Keratinocyte (primary cell): ENCODE results near the gene C1orf74. TPM values are rescaled to one million over a fixed set of nuclear protein-coding genes. Genes with fewer than 3 reads are reported as not detected.

Source experiments
- DNase-seq: peaks from one replicate; pipeline ENCODE4 v3.0.0-alpha.2; 2011; ENCODE audit warnings: low read depth, missing footprints, low spot score
- FAIRE-seq: peaks from 2 replicates; lab custom pipeline; 2011; peaks lifted over from hg19 to GRCh38; lab: Jason Lieb, UNC
- H2AFZ ChIP-seq: 2 replicates; pipeline ENCODE4 v1.6.0; 2012; ENCODE audit warnings: low read length, control low read depth, inconsistent platforms; ENCODE audit not compliant: control insufficient read depth
- H3K27ac ChIP-seq: 2 replicates; pipeline ENCODE4 v1.5.1; 2011; ENCODE audit warnings: low read length; ENCODE audit not compliant: control insufficient read depth, insufficient read depth
- H3K27me3 ChIP-seq: 3 replicates; pipeline ENCODE4 v1.6.0; 2011; ENCODE audit warnings: low read length; ENCODE audit not compliant: control insufficient read depth, insufficient read depth; ENCODE audit errors: extremely low read depth
- H3K36me3 ChIP-seq, 2 experiments: 2 replicates in 1 of 2; 3 replicates in 1 of 2; pipeline ENCODE4 v1.5.1; 2011; ENCODE audit warnings: low read length in 2 of 2, mild to moderate bottlenecking in 1 of 2; ENCODE audit not compliant: control insufficient read depth in 2 of 2, insufficient read depth in 2 of 2; ENCODE audit errors: extremely low read depth in 1 of 2
- H3K4me1 ChIP-seq: 3 replicates; pipeline ENCODE4 v1.5.1; 2011; ENCODE audit warnings: low read length; ENCODE audit not compliant: control insufficient read depth, insufficient read depth; ENCODE audit errors: extremely low read depth
- H3K4me2 ChIP-seq: 3 replicates; pipeline ENCODE4 v1.6.0; 2011; ENCODE audit warnings: low read depth, low read length; ENCODE audit not compliant: control insufficient read depth, insufficient read depth; ENCODE audit errors: extremely low read depth
- H3K4me3 ChIP-seq, 3 experiments: fragments of 200-600 bp in 1 of 3; sonication (generic) in 1 of 3; 2 replicates in 2 of 3; 3 replicates in 1 of 3; pipeline ENCODE4 v1.5.1; 2011 to 2016; ENCODE audit warnings: low read length in 3 of 3, mild to moderate bottlenecking in 3 of 3, control low read depth in 2 of 3, inconsistent platforms in 1 of 3, low read depth in 1 of 3, mixed read lengths in 1 of 3, mixed run types in 1 of 3, moderate library complexity in 1 of 3; ENCODE audit not compliant: control insufficient read depth in 2 of 3, insufficient read depth in 2 of 3; ENCODE audit errors: extremely low read depth in 1 of 3
- H3K79me2 ChIP-seq: 2 replicates; pipeline ENCODE4 v1.6.0; 2012; ENCODE audit warnings: low read length; ENCODE audit not compliant: control insufficient read depth, insufficient read depth
- H3K9ac ChIP-seq: 3 replicates; pipeline ENCODE4 v1.6.0; 2011; ENCODE audit warnings: low read length; ENCODE audit not compliant: control insufficient read depth, insufficient read depth; ENCODE audit errors: extremely low read depth
- H3K9me1 ChIP-seq: 3 replicates; pipeline ENCODE4 v1.6.0; 2011; ENCODE audit warnings: low read length; ENCODE audit not compliant: control insufficient read depth, insufficient read depth; ENCODE audit errors: extremely low read depth
- H3K9me3 ChIP-seq: 2 replicates; pipeline ENCODE4 v1.5.1; 2012; ENCODE audit warnings: low read depth, low read length; ENCODE audit not compliant: control insufficient read depth
- H4K20me1 ChIP-seq: 3 replicates; pipeline ENCODE4 v1.6.0; 2011; ENCODE audit warnings: low read length; ENCODE audit not compliant: control insufficient read depth, insufficient read depth; ENCODE audit errors: extremely low read depth
- EZH2 ChIP-seq: IDR thresholded peaks from one replicate; pipeline ENCODE4 v1.6.1; 2012; ENCODE audit warnings: inconsistent platforms, mild to moderate bottlenecking, low read length, moderate library complexity
- dilution Hi-C: fragments of 300-500 bp; cut with MboI; formaldehyde crosslinking; loops from one replicate; pipeline ENCODE4 v1.7.0; 2020; ENCODE audit warnings: low sequenced_read_pairs; ENCODE audit not compliant: extremely low pct_ligation_motif_present
- polyA plus RNA-seq, 5 experiments: library from polyadenylated mRNA; depleted of rRNA in 3 of 5; stranded (reverse) in 3 of 5; stranded (forward) in 1 of 5; unstranded in 1 of 5; fragments of >200 nt; gene quantifications; 1 replicate in 1 of 5; 2 replicates in 3 of 5; 3 replicates in 1 of 5; pipeline versions ENCODE4 v1.2.1 to v1.2.3, GENCODE V29; 2011 to 2012; ENCODE audit warnings: missing spikeins in 2 of 5, low read depth in 1 of 5, low replicate concordance in 1 of 5
- TF ChIP-seq, protein P1 (sequence below), 3 experiments: IDR thresholded peaks in 1 of 3; conservative IDR thresholded peaks in 1 of 3; optimal IDR thresholded peaks in 1 of 3; 2 replicates in 2 of 3; 3 replicates in 1 of 3; pipeline versions ENCODE3 to v1.5.1; 2011; ENCODE audit warnings: low read length in 3 of 3, mild to moderate bottlenecking in 3 of 3, moderate library complexity in 2 of 3, control low read depth in 1 of 3, inconsistent platforms in 1 of 3; ENCODE audit not compliant: insufficient read depth in 2 of 3; ENCODE audit errors: extremely low read depth in 1 of 3

The C1orf74 gene
- polyA plus RNA-seq, 1 donor (not counting 4 experiments of a cell fraction or from before 2014, with no cell fraction given), result 58.1 TPM

DNA sequence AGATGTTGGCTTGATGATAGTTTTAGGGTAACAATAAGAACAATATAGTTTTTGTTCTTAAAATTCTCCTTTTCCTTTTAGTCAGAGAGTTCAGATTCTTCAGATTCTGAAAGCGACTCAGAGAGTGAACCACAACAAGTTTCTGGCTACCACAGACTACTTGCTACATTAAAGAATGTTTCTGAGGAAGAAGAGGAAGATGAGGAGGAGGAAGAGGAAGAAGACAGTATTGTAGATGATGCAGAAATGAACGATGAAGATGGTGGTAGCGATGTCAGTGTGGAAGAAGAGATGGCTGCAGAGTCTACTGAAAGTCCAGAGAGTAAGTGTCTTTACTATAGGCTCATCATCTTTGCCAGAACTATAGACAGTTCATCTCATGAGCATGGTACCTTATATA lies 46.4 kb upstream of the C1orf74 start:
- Histone ChIP-seq H3K4me3 (no peak overlapping the region), H3K36me3 (peaks cover 12 to 30% of the 10 kb centered on the region in 2 experiments), H3K9me1 (no peaks in the 10 kb centered on the region), H3K4me1 (peaks cover 27% of the 10 kb centered on the region), H3K79me2 (peaks cover 26% of the 10 kb centered on the region), H4K20me1 (no peaks in the 10 kb centered on the region), H3K4me2 (no peak overlapping the region), H3K27me3 (no peaks in the 10 kb centered on the region), H2AFZ (no peak overlapping the region), H3K9me3 (no peaks in the 10 kb centered on the region), H3K27ac (no peak overlapping the region), H3K9ac (no peak overlapping the region)
- DNase-seq (no peak), FAIRE-seq (no peak)
- TF ChIP-seq EZH2, result no peak
- TF ChIP-seq, protein P1, sequence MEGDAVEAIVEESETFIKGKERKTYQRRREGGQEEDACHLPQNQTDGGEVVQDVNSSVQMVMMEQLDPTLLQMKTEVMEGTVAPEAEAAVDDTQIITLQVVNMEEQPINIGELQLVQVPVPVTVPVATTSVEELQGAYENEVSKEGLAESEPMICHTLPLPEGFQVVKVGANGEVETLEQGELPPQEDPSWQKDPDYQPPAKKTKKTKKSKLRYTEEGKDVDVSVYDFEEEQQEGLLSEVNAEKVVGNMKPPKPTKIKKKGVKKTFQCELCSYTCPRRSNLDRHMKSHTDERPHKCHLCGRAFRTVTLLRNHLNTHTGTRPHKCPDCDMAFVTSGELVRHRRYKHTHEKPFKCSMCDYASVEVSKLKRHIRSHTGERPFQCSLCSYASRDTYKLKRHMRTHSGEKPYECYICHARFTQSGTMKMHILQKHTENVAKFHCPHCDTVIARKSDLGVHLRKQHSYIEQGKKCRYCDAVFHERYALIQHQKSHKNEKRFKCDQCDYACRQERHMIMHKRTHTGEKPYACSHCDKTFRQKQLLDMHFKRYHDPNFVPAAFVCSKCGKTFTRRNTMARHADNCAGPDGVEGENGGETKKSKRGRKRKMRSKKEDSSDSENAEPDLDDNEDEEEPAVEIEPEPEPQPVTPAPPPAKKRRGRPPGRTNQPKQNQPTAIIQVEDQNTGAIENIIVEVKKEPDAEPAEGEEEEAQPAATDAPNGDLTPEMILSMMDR (optimal IDR thresholded peaks at IDR 0.05 in 1 of 3, IDR thresholded peaks at IDR 0.05 in 1 of 3, conservative IDR thresholded peaks at IDR 0.05 in 1 of 3; ENCODE audit: extremely low read depth in 1 of 3, insufficient read depth in 2 of 3, low read length in 3 of 3), result no peak
- dilution Hi-C loops, result loop anchor here (25.0 kb wide), 1 partner anchor 157 kb away; no protein-coding TSS in a partner anchor

DNA sequence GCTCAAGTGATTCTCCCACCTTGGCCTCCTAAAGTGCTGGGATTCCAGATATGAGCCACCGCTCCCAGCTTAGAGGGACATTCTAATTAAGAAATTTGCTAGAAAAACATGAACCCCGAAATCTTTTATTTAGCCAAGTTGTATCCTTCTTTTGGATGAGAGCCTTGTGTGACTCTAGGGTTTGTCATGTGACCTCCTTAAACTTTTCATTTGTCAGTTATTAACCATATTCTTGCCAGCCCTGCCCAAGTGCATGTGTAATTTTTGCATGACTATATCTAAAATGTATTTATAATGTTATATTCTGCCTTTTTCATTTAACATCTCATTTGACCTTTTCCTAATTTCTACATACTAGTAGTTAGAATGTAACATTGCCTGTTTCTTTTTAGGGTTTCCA lies 45.4 kb upstream of the C1orf74 start:
- TF ChIP-seq EZH2, result no peak
- TF ChIP-seq, protein P1 (optimal IDR thresholded peaks at IDR 0.05 in 1 of 3, IDR thresholded peaks at IDR 0.05 in 1 of 3, conservative IDR thresholded peaks at IDR 0.05 in 1 of 3; ENCODE audit: extremely low read depth in 1 of 3, insufficient read depth in 2 of 3, low read length in 3 of 3), result no peak

More for the DNA sequence above, 45.4 kb upstream of the C1orf74 start:
- dilution Hi-C loops, result loop anchor here (25.0 kb wide), 1 partner anchor 158 kb away; no protein-coding TSS in a partner anchor
- Histone ChIP-seq H3K36me3 (peaks cover 10 to 28% of the 10 kb centered on the region in 2 experiments), H3K27ac (no peak overlapping the region), H2AFZ (no peak overlapping the region), H3K4me1 (peaks cover 36% of the 10 kb centered on the region), H3K4me2 (peak overlapping the region; percentile 74), H3K27me3 (no peaks in the 10 kb centered on the region), H3K4me3 (no peak overlapping the region), H4K20me1 (no peaks in the 10 kb centered on the region), H3K9me1 (no peaks in the 10 kb centered on the region), H3K9ac (no peak overlapping the region), H3K9me3 (no peaks in the 10 kb centered on the region), H3K79me2 (peaks cover 26% of the 10 kb centered on the region)
- FAIRE-seq (no peak), DNase-seq (no peak)
